GM21381 (cell line): Measurements from ENCODE around the gene PDCD10.

ENCODE experiments used
- ATAC-seq: cut with Tn5 transposase; IDR thresholded peaks from one replicate; pipeline ENCODE4 v1.9.1; 2021; ENCODE audit warnings: mild to moderate bottlenecking, moderate library complexity; ENCODE audit not compliant: unreplicated experiment

The PDCD10 gene

DNA sequence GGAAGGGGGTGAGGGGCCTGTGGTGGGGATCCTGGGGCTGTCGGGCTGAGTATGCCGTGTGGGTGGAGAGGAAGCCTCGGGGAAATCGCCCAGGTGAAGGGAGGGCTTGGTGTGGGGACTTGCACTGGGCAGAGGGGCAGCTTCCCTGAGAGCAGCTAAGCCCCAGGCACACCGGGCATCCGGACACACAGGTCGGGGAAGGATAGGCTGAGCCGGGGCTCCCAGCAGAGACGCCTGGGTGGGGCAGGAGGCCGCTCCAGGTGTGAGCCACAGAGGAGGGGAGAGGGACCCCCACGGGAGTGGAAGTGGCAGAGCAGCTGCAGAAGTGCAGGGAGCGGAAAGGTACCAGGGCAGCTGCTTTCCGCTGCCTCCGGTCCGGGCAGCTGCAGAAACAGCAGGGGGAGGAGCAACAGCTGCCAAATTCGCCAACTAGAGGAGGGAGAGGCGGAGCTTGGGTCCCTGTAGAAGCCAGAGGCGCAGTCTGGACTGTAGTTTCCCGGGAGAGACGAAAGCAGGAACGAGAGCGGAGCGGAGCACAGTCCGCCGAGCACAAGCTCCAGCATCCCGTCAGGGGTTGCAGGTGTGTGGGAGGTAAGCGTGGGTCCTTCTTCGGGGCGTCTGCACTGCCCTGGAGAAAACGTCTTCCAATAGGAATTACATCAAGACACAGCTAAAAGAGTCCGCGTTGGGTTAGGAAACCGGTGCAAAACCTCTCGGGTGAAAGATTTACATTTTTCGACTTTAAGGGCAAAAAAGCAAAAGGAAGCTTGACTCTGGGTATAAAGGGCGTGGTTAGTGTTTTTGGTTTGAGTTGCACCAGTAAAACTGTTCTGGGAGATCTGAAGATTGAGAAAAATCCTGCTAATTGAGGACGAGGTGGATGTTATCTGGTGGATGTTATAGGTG, 794 bp upstream of the PDCD10 start, which contains the start of gene SERPINI1:
TSS of gene SERPINI1 (plus strand) at position 489 of the 906 bp plus-strand sequence. CDS start 53,408 bp downstream, outside the sequence.
- ATAC-seq: peak; percentile 53

- ATAC-seq: no peak
These were observed 663 bp downstream of the PDCD10 start for GRCh38 chr3:167733961-167734497.

DNA sequence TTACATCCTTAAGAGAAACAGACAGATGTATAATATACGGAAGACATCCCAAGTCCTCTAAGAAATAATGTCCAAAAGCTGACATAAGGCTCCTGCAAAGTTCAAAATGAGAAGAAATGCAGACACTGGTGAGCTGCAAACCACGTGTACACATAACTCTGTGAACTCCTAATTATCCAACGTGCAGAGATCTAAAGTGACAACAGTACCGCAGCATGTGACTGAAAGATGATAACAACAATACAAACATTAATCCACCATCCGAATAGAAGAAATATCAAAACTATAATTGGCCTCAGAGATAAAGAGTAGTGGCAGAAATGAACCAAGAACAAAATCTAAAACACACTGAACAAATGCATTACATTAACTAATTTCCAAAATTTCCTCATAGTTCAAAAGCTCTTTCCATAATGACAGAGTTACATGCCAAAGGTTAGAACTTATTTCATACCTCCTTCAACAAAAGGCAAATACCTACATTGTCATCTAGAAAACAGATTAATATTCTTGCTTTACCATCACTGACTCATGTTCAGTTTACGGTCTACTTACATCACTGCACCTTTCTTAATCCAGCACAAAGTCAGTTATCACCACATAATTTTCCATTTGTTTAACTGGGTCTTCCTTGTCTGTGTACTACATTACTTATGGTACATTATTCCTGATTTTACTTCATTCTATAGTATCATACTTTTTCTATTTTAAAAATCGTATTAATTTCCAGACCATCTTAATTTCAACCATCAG, 2.2 kb downstream of the PDCD10 start:
- no peak for ATAC-seq

DNA sequence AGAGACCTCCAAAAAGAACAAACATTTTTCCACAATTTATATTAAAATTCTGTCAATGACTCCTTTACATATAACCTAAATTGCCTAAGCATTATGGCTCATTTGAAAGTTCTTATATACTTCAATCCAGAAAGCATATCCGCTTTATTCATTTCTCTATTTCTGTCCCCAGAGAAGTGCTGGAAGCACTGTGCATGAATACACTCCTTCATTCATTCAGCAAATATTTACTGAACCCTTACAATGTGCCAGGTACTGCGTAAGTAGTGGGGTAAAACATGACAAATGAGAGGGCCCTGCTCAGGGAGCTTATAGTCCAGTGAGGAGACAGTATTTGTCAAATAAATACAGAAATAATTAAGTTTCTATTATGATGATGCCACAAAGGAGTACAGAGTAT, 3.3 kb downstream of the PDCD10 start:
- ATAC-seq: no peak

- no peak for ATAC-seq
These were observed 5.1 kb downstream of the PDCD10 start for GRCh38 chr3:167729591-167729990.

DNA sequence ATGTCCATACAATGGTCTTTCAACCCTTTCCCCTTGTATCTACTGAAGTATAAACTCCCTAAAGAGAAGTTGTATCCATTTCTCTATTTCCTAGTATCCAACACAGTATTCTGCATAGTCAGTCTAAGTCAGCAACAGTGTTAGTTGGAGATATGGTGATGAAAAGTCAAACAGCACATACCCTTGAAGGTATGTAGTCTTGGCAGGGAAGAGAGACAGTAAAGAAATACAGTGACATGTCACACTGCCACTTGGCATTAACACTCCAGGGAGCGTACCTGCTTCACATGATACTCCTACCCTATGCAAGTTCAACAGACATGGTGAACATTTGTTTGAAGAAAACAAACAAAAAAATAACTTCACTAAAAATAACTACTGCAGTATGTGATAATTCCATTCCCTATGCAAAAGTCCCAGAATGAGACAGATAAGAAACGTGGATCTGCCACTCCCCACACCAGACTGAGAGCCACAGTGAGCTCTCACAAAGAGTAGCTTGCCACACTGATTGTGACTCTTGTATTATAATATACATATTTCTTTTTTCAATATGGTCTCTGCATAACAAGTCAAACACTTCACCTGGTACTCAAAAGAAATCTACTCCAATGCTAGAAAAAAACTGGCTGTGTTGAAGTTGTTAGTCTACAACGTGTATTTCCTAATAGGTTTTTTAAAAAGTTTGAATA, 5.9 kb downstream of the PDCD10 start:
- ATAC-seq: no peak

GRCh38 chr3:167728176-167728575, 6.5 kb downstream of the PDCD10 start:
- ATAC-seq: no peak

DNA sequence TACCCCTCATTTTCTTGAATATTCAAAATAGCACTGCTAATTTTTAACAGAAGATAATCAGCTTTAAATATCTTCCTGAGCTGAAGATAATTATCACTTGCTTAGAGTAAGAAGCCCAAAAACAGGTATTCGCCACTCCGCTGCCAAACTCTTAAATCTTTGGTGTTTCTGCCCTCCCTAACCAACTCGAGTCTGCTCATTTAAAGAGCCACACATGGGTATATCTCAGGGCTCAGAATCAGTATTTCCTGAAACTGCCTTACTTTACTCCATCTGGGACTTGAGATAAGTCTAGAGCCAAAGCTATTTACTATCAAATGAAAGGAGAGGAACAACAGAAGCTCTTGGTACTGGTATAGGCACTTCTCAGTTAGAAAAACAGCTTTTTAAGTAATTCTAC, 10.8 kb downstream of the PDCD10 start:
- ATAC-seq: no peak

GRCh38 chr3:167723025-167723512, 11.6 kb downstream of the PDCD10 start:
- no peak for ATAC-seq

GRCh38 chr3:167718582-167718981, 16.1 kb downstream of the PDCD10 start:
- ATAC-seq: no peak

DNA sequence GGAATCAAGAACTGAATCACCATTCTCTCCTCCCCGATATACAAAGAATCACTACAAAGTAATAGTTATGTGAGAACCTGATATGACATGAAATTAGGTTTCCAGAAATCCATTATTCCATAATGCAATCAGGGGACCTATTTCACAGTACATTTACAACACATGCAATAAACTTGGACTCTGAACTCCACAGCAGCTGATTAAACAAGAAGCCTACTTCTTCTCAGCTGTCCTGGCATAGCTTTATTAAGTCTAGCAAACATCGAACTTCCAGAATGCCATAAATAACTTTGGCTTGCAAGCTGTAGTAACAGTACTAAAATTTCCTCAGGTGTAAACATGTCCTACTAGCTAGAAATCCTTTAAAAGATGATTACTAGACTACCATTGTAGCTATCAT, 17.8 kb downstream of the PDCD10 start:
- ATAC-seq: no peak

- no peak for ATAC-seq
These were observed 19.8 kb downstream of the PDCD10 start for GRCh38 chr3:167714871-167715270.

DNA sequence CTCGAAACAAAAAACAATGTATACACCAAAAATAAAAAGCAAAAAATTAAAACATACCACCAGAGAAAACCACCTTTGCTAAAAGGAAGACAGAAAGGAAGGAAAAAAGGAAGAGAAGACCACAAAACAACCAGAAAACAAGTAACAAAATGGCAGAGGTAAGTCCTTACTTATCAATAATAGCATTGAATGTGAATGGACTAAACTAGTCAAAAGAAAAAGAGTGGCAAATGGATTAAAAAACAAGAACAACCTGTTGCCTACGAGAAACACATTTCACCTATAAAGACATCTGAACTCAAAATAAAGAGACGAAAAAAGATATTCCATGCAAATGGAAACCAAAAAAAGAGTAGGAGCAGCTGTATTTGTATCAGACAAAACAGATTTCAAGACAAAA, 22.2 kb downstream of the PDCD10 start:
- no peak for ATAC-seq

DNA sequence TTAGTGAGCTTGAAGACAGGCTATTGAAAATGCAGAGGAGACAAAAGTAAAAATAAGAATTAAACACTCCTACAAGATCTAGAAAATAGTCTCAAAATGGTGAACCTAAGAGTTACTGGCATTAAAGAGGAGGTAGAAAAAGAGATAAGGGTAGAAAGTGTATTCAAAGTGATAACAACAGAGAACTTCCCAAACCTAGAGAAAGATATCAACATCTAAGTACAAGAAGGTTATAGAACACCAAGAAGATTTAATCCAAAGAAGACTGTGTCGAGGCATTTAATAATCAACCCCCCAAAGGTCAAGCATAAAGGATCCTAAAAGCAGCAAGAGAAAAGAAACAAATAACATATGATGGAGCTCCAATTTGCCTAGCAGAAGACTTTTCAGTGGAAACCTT, 23.3 kb downstream of the PDCD10 start:
- ATAC-seq: no peak

DNA sequence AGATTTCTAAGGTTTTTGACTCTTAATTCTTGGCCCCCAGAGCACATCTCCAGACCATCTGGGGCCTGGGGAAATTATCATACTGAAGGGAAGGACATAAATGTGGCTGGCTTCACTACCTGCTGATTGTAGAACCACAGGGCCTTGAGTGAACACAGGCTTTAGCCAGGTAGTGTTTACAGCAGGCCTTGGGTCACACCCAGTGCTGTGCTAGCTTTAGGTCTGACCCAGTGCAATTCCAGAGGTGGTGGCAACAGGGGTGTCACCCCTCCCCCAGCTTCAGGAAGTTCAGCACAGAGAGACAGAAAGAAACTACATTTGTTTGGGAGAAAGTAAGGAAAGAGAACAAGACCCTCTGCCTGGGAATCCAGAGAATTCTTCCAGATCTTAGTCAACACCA, 24.1 kb downstream of the PDCD10 start:
- no peak for ATAC-seq

GRCh38 chr3:167709690-167710089, 25.0 kb downstream of the PDCD10 start:
- no peak for ATAC-seq

DNA sequence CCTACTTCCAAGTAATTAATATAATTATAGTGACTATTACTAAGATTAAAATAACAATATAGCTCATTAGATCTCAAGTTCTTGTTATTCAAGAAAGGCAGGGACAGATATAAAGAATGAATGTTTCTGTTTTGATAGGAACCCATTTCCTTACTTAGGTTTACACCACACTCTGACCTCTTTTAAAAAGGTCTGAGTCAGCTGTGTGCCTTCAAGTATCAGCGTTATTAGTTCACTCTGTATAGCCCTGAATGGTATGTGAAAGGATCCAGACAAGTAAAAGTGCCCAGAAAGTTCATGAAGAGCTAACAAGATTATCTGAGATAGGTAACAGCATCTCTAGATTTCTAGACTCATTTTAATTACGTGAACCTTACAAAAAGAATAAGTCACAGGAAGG, 28.9 kb downstream of the PDCD10 start:
- ATAC-seq: no peak

- ATAC-seq: no peak
These were observed 33.8 kb downstream of the PDCD10 start for GRCh38 chr3:167700926-167701325.

- ATAC-seq: no peak
These were observed 34.6 kb downstream of the PDCD10 start for GRCh38 chr3:167700046-167700445.

DNA sequence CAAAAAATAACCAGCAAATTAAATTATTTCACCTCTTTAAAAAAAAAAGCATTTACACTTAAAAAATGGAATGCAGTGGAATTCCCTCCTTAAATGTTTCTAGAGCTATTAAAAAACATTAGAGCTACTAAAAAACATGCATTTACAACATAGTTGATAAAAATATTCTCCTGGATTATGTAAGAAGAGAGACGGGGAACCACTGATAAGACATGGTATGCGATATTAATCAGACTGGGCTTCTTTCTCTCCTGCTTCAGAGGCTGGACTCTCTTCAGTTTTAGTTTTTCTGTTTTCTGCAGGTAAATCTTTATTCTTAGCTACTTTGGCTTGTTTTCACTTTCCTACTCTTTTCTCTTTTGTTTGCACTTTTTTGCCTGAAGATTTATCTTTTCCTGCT, 40.6 kb downstream of the PDCD10 start:
- no peak for ATAC-seq

DNA sequence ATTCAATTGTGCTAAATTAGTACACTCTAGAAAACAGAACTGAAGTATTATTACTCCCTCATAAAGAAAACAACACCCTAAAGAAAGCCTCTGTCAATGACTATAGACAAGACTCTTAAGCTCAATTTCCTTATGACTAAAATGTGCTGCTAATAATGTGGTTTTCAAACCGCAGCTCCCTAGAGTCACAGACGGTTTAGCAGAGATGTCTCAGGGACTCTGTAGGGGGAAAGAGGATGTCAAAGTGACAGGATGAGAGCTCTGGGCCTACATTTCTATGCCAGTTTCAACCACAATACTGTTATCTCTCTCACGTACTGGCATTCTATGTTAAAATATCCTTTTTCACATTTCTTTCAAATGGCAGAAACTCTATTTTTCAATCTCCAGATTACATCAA, 43.3 kb downstream of the PDCD10 start:
- peak; percentile 100 for ATAC-seq
